Measurements from ENCODE around the gene GALNT2. TPM values are rescaled to one million over a fixed set of nuclear protein-coding genes. Genes with fewer than 3 reads are reported as not detected.

The GALNT2 gene
- total and polyA plus RNA-seq, 9 of the 15 experiments (the other 6 are each of a cell fraction or from before 2014, with no cell fraction given): 1.6 to 106 (median 51.9) TPM

DNA sequence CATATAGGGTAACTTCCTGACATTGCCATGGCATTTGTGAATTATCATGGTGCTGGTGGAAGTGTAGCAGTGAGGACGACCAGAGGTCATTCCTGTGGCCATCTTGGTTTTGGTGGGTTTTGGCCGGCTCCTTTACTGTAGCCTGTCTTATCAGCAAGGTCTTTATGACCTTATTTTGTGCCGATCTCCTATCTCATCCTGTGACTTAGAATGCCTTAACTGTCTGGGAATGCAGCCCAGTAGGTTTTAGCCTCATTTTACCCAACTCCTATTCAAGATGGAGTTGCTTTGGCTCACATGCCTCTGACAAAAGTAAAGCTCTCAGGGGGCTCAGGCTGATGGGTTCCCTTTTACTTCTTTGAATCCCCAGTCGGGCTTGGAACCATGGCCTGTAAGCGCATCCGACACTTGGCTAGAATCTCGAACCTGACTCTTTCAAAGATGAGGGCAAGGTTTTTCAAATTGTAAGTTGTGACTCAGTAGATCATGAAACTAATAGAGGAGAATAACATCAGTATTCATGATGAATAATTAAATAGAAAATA, 85.0 kb downstream of the GALNT2 start (continued):
- TF ChIP-seq, protein P1, sequence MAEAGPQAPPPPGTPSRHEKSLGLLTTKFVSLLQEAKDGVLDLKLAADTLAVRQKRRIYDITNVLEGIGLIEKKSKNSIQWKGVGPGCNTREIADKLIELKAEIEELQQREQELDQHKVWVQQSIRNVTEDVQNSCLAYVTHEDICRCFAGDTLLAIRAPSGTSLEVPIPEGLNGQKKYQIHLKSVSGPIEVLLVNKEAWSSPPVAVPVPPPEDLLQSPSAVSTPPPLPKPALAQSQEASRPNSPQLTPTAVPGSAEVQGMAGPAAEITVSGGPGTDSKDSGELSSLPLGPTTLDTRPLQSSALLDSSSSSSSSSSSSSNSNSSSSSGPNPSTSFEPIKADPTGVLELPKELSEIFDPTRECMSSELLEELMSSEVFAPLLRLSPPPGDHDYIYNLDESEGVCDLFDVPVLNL (CRISPR knock-in tag; IDR thresholded peaks at IDR 0.05; ENCODE audit: low read depth): no peak
- TF ChIP-seq ELF2 (CRISPR knock-in tag; IDR thresholded peaks at IDR 0.05): peak; percentile 90
- TF ChIP-seq NFE2L1 (tag; IDR thresholded peaks at IDR 0.05; ENCODE audit: borderline replicate concordance, low read depth): peak; percentile 76
- no peak for TF ChIP-seq CBFA2T2 (conservative IDR thresholded peaks at IDR 0.05)
- TF ChIP-seq L3MBTL2 (IDR thresholded peaks at IDR 0.05): no peak
- no peak for TF ChIP-seq SRSF9 (IDR thresholded peaks at IDR 0.05; ENCODE audit: borderline replicate concordance, low read depth, low read length)
- TF ChIP-seq CBX5 (IDR thresholded peaks at IDR 0.05; ENCODE audit: borderline replicate concordance, low read depth): no peak
- TF ChIP-seq, protein P2, sequence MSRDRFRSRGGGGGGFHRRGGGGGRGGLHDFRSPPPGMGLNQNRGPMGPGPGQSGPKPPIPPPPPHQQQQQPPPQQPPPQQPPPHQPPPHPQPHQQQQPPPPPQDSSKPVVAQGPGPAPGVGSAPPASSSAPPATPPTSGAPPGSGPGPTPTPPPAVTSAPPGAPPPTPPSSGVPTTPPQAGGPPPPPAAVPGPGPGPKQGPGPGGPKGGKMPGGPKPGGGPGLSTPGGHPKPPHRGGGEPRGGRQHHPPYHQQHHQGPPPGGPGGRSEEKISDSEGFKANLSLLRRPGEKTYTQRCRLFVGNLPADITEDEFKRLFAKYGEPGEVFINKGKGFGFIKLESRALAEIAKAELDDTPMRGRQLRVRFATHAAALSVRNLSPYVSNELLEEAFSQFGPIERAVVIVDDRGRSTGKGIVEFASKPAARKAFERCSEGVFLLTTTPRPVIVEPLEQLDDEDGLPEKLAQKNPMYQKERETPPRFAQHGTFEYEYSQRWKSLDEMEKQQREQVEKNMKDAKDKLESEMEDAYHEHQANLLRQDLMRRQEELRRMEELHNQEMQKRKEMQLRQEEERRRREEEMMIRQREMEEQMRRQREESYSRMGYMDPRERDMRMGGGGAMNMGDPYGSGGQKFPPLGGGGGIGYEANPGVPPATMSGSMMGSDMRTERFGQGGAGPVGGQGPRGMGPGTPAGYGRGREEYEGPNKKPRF (IDR thresholded peaks at IDR 0.05; ENCODE audit: low read depth, low read length): no peak
- peak; percentile 84 for TF ChIP-seq ZNF699 (CRISPR knock-in tag; IDR thresholded peaks at IDR 0.05; ENCODE audit: insufficient replicate concordance)
- TF ChIP-seq, protein P3, sequence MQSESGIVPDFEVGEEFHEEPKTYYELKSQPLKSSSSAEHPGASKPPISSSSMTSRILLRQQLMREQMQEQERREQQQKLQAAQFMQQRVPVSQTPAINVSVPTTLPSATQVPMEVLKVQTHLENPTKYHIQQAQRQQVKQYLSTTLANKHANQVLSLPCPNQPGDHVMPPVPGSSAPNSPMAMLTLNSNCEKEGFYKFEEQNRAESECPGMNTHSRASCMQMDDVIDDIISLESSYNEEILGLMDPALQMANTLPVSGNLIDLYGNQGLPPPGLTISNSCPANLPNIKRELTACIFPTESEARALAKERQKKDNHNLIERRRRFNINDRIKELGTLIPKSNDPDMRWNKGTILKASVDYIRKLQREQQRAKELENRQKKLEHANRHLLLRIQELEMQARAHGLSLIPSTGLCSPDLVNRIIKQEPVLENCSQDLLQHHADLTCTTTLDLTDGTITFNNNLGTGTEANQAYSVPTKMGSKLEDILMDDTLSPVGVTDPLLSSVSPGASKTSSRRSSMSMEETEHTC (IDR thresholded peaks at IDR 0.05): no peak
- TF ChIP-seq ZBTB1 (CRISPR knock-in tag; IDR thresholded peaks at IDR 0.05; ENCODE audit: borderline replicate concordance, low read depth): no peak
- TF ChIP-seq IRF9 (tag; IDR thresholded peaks at IDR 0.05): peak; percentile 96
- TF ChIP-seq THAP7 (CRISPR knock-in tag; IDR thresholded peaks at IDR 0.05): peak; percentile 77; the same call in 1 of the 2 replicates
- TF ChIP-seq DLX4 (CRISPR knock-in tag; IDR thresholded peaks at IDR 0.05): no peak; the same call in 1 of the 2 replicates
- TF ChIP-seq SPI1 (IDR thresholded peaks at IDR 0.05; ENCODE audit: borderline replicate concordance, low read depth, low read length): no peak
- TF ChIP-seq ZNF175 (CRISPR knock-in tag; IDR thresholded peaks at IDR 0.05; ENCODE audit: low read depth): peak; percentile 98
- TF ChIP-seq KAT8 (IDR thresholded peaks at IDR 0.05; ENCODE audit: low read depth): no peak
- no peak for TF ChIP-seq SMARCE1 (IDR thresholded peaks at IDR 0.05)
- no peak for TF ChIP-seq ZNF143 (CRISPR knock-in tag; IDR thresholded peaks at IDR 0.05)
- TF ChIP-seq, protein P4, sequence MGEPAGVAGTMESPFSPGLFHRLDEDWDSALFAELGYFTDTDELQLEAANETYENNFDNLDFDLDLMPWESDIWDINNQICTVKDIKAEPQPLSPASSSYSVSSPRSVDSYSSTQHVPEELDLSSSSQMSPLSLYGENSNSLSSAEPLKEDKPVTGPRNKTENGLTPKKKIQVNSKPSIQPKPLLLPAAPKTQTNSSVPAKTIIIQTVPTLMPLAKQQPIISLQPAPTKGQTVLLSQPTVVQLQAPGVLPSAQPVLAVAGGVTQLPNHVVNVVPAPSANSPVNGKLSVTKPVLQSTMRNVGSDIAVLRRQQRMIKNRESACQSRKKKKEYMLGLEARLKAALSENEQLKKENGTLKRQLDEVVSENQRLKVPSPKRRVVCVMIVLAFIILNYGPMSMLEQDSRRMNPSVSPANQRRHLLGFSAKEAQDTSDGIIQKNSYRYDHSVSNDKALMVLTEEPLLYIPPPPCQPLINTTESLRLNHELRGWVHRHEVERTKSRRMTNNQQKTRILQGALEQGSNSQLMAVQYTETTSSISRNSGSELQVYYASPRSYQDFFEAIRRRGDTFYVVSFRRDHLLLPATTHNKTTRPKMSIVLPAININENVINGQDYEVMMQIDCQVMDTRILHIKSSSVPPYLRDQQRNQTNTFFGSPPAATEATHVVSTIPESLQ (CRISPR knock-in tag; IDR thresholded peaks at IDR 0.05): no peak

Measured in K562 (cell line).